SK-N-SH treated with all-trans-retinoic acid at 6 μM for 48 hours (cell line): ENCODE data around the gene NLGN3.

Experiments used
- ARNTL ChIP-seq: fragments of 450-650 bp; formaldehyde crosslinking; IDR thresholded peaks from 2 replicates; pipeline ENCODE4 v1.5.0; 2020; ENCODE audit warnings: low read depth, mild to moderate bottlenecking, moderate library complexity, borderline replicate concordance
- CREB5 ChIP-seq: fragments of 250-450 bp; sonication (Bioruptor Pico); IDR thresholded peaks from 2 replicates; pipeline ENCODE4 v1.5.1; 2020; ENCODE audit warnings: low read depth, mild to moderate bottlenecking, moderate library complexity
- ZFP3 ChIP-seq: fragments of 250-450 bp; sonication (Bioruptor Pico); IDR thresholded peaks from 2 replicates; pipeline ENCODE4 v1.5.0; 2020; ENCODE audit warnings: mild to moderate bottlenecking, moderate library complexity

DNA sequence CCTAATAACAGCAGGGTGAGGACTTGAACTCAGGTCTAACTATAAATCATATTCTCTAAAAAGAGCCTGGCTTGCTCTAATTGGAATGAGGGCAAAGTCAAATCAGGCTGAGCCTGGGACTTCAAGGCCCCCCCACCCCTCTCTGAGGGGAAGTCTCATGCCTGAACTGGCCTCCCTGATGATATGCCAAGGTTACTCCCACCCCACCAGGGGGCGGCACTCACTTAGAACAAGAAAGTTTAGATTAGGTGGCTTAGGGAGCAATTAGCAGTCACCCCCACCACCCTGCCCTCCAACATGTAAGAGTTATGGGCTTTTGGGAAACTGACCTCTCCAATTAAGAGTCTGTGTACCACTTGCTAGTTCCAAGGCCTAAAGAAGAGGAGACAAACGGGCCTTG lies 46.3 kb upstream of the NLGN3 start:
- TF ChIP-seq ZFP3 (CRISPR knock-in tag) (no peak), ARNTL (CRISPR knock-in tag) (no peak), CREB5 (CRISPR knock-in tag) (no peak)
